ENCODE data around the gene CPLX4. TPM values are rescaled to one million over a fixed set of nuclear protein-coding genes. Genes with fewer than 3 reads are reported as not detected.

The CPLX4 gene
- total RNA-seq, 1 experiment from 2014 or later, result not detected

- H3K4me3 Mint-ChIP-seq (ENCODE audit: low read depth, unreplicated experiment), result peak overlapping the region; percentile 70
- peaks cover 5% of the 10 kb centered on the region for H3K36me3 Mint-ChIP-seq (ENCODE audit: insufficient read depth, unreplicated experiment)
- H3K27me3 Mint-ChIP-seq (ENCODE audit: unreplicated experiment), result peaks cover 96% of the 10 kb centered on the region
- TF ChIP-seq, protein P1, sequence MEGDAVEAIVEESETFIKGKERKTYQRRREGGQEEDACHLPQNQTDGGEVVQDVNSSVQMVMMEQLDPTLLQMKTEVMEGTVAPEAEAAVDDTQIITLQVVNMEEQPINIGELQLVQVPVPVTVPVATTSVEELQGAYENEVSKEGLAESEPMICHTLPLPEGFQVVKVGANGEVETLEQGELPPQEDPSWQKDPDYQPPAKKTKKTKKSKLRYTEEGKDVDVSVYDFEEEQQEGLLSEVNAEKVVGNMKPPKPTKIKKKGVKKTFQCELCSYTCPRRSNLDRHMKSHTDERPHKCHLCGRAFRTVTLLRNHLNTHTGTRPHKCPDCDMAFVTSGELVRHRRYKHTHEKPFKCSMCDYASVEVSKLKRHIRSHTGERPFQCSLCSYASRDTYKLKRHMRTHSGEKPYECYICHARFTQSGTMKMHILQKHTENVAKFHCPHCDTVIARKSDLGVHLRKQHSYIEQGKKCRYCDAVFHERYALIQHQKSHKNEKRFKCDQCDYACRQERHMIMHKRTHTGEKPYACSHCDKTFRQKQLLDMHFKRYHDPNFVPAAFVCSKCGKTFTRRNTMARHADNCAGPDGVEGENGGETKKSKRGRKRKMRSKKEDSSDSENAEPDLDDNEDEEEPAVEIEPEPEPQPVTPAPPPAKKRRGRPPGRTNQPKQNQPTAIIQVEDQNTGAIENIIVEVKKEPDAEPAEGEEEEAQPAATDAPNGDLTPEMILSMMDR (IDR thresholded peaks at IDR 0.05; ENCODE audit: unreplicated experiment), result peak; percentile 43
- intact Hi-C loops (cut with micrococcal nuclease; ENCODE audit: unreplicated experiment), result no loop called here
- H3K9me3 Mint-ChIP-seq (ENCODE audit: low read depth, unreplicated experiment), result no peaks in the 10 kb centered on the region
- CTCF ChIA-PET, result interaction anchor here (1.2 to 1.3 kb wide), 2 partner anchors 20 to 133 kb away, joined by 4 to 5 read pairs; no protein-coding TSS in a partner anchor
- H3K4me1 Mint-ChIP-seq (ENCODE audit: low read depth, unreplicated experiment), result peaks cover 27% of the 10 kb centered on the region
- peak overlapping the region; percentile 86 for H3K27ac Mint-ChIP-seq (ENCODE audit: unreplicated experiment)
- DNase-seq, result peak; percentile 63
- BruUV-seq (replicated peaks), result no TSS peak
Measured at GRCh38 chr18:59268721-59269562, 49.5 kb downstream of the CPLX4 start.

- Mint-ChIP-seq H3K9me3 (ENCODE audit: low read depth, unreplicated experiment) (no peaks in the 10 kb centered on the region), H3K4me1 (ENCODE audit: low read depth, unreplicated experiment) (peaks cover 33% of the 10 kb centered on the region), H3K4me3 (ENCODE audit: low read depth, unreplicated experiment) (peak overlapping the region; percentile 70), H3K36me3 (ENCODE audit: insufficient read depth, unreplicated experiment) (peaks cover 5% of the 10 kb centered on the region), H3K27me3 (ENCODE audit: unreplicated experiment) (peaks cover 96% of the 10 kb centered on the region), H3K27ac (ENCODE audit: unreplicated experiment) (no peak overlapping the region)
- no peak for DNase-seq
- TF ChIP-seq, protein P1 (IDR thresholded peaks at IDR 0.05; ENCODE audit: unreplicated experiment), result no peak
- no TSS peak for BruUV-seq (replicated peaks)
- intact Hi-C loops (cut with micrococcal nuclease; ENCODE audit: unreplicated experiment), result no loop called here
- CTCF ChIA-PET, result interaction anchor here (0.6 to 1.2 kb wide), 4 partner anchors 19 to 714 kb away, joined by 4 to 7 read pairs (median 4); no protein-coding TSS in a partner anchor
Measured at GRCh38 chr18:59268127-59268720, 50.2 kb downstream of the CPLX4 start.

DNA sequence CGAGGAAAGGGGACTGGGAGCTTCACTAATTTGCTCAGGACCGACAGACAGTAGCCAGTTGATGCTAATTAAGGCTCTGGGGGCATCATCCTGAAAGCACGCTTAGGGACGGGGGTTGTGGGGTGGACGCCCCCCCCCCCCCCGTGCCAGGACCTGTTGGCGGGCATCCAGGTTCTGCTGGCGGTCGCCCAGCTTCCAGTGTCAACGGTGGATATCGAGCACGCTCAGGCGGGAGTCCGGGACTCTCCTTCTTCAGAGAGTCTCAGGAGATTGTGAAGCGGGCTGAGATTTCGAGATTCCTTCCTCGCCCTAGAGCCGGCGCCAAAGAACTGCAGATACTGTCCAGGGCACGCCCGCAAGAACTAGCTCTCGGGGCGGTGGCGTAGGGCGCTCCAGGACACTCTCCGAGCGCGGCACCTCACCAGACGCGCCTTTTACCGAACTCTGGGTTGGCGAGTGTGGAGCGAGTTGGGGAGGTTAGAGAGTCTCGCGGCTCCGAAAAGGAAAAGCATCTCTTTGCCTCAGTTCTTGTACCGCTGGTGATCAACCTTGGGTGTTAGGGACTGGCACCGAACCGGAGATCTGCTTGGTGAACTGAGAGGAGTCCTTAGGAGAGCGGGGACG, 50.8 kb downstream of the CPLX4 start:
- no TSS peak for BruUV-seq (replicated peaks)
- intact Hi-C loops (cut with micrococcal nuclease; ENCODE audit: unreplicated experiment), result no loop called here
- TF ChIP-seq, protein P1 (IDR thresholded peaks at IDR 0.05; ENCODE audit: unreplicated experiment), result no peak
- H3K4me1 Mint-ChIP-seq (ENCODE audit: low read depth, unreplicated experiment), result peaks cover 36% of the 10 kb centered on the region
- no peak overlapping the region for H3K27ac Mint-ChIP-seq (ENCODE audit: unreplicated experiment)
- peaks cover 99% of the 10 kb centered on the region for H3K27me3 Mint-ChIP-seq (ENCODE audit: unreplicated experiment)
- peak; percentile 45 for DNase-seq
- CTCF ChIA-PET, result interaction anchor here (0.6 to 1.6 kb wide), 7 partner anchors 9 to 715 kb away, joined by 3 to 7 read pairs (median 4); no protein-coding TSS in a partner anchor
- peaks cover 5% of the 10 kb centered on the region for H3K36me3 Mint-ChIP-seq (ENCODE audit: insufficient read depth, unreplicated experiment)
- no peaks in the 10 kb centered on the region for H3K9me3 Mint-ChIP-seq (ENCODE audit: low read depth, unreplicated experiment)
- peak overlapping the region; percentile 70 for H3K4me3 Mint-ChIP-seq (ENCODE audit: low read depth, unreplicated experiment)

- Mint-ChIP-seq H3K36me3 (ENCODE audit: insufficient read depth, unreplicated experiment) (peaks cover 5% of the 10 kb centered on the region), H3K4me3 (ENCODE audit: low read depth, unreplicated experiment) (peak overlapping the region; percentile 70), H3K4me1 (ENCODE audit: low read depth, unreplicated experiment) (peaks cover 36% of the 10 kb centered on the region), H3K9me3 (ENCODE audit: low read depth, unreplicated experiment) (no peaks in the 10 kb centered on the region), H3K27ac (ENCODE audit: unreplicated experiment) (no peak overlapping the region), H3K27me3 (ENCODE audit: unreplicated experiment) (peaks cover 99% of the 10 kb centered on the region)
- TF ChIP-seq, protein P1 (IDR thresholded peaks at IDR 0.05; ENCODE audit: unreplicated experiment), result no peak
- intact Hi-C loops (cut with micrococcal nuclease; ENCODE audit: unreplicated experiment), result no loop called here
- BruUV-seq (replicated peaks), result no TSS peak
- CTCF ChIA-PET, result interaction anchor here (0.7 to 3.7 kb wide), 5 partner anchors 10 to 452 kb away, joined by 3 to 13 read pairs (median 5); no protein-coding TSS in a partner anchor
- no peak for DNase-seq
Measured at GRCh38 chr18:59266886-59267502, 51.5 kb downstream of the CPLX4 start.

Measured in Calu3 (cell line).